SK-N-SH (cell line): Measurements from ENCODE around the gene SH2D5. TPM values are rescaled to one million over a fixed set of nuclear protein-coding genes. Genes with fewer than 3 reads are reported as not detected.

Experiments
- CTCF ChIA-PET: fragments of 300-600, 350-600 bp; formaldehyde crosslinking; extraction: SDS; loops from one replicate; lab custom pipeline; 2021; lab: Yijun Ruan, JAX
- POLR2A ChIA-PET: fragments of 350-600 bp; sonication (Branson Sonifier 250); formaldehyde crosslinking; extraction: SDS; loops from one replicate; lab custom pipeline; 2020; ENCODE audit warnings: antibody characterized with exemption, inconsistent platforms; lab: Yijun Ruan, JAX
- DNase-seq: peaks from one replicate; pipeline ENCODE4 v3.0.0; 2012
- H2AFZ ChIP-seq: fragments of 200-600 bp; sonication (generic); 2 replicates; pipeline ENCODE4 v1.8.1; 2016; ENCODE audit warnings: antibody characterized with exemption, mild to moderate bottlenecking, low read depth
- H3F3A ChIP-seq: fragments of 200-600 bp; sonication (generic); replicated peaks from 2 replicates; pipeline ENCODE3; 2016; ENCODE audit warnings: antibody characterized with exemption, mild to moderate bottlenecking; ENCODE audit not compliant: insufficient read depth
- H3K27ac ChIP-seq, 2 experiments: fragments of 200-500 bp in 1 of 2; fragments of 200-600 bp in 1 of 2; sonication (Bioruptor generic) in 1 of 2; sonication (generic), shearing (Covaris generic) in 1 of 2; 2 replicates each; pipeline versions ENCODE4 v1.5.1 to v1.6.1; 2014 to 2016; ENCODE audit warnings: low read depth in 2 of 2, inconsistent platforms in 1 of 2, low read length in 1 of 2, mild to moderate bottlenecking in 1 of 2, mixed read lengths in 1 of 2
- H3K27me3 ChIP-seq: fragments of 200-600 bp; sonication (generic), shearing (Covaris generic); 2 replicates; pipeline ENCODE4 v1.6.1; 2016; ENCODE audit warnings: mixed run types; ENCODE audit not compliant: insufficient read depth
- H3K36me3 ChIP-seq, 2 experiments: fragments of 200-500 bp in 1 of 2; fragments of 200-600 bp in 1 of 2; sonication (Bioruptor generic) in 1 of 2; sonication (generic) in 1 of 2; replicated peaks in 1 of 2; 2 replicates each; pipeline versions ENCODE3 to v1.5.1; 2014 to 2016; ENCODE audit warnings: low read length in 1 of 2, mild to moderate bottlenecking in 1 of 2; ENCODE audit not compliant: insufficient read depth in 2 of 2, control insufficient read depth in 1 of 2
- H3K4me1 ChIP-seq, 2 experiments: fragments of 200-500 bp in 1 of 2; fragments of 200-600 bp in 1 of 2; sonication (Bioruptor generic) in 1 of 2; sonication (generic), shearing (Covaris generic) in 1 of 2; 2 replicates each; pipeline versions ENCODE4 v1.5.1 to v1.6.1; 2014 to 2016; ENCODE audit warnings: low read depth in 1 of 2, low read length in 1 of 2, mixed run types in 1 of 2; ENCODE audit not compliant: insufficient read depth in 2 of 2, control insufficient read depth in 1 of 2
- H3K4me2 ChIP-seq: fragments of 200-600 bp; sonication (generic), shearing (Covaris generic); 2 replicates; pipeline ENCODE4 v1.6.1; 2017; ENCODE audit warnings: mixed run types
- H3K4me3 ChIP-seq, 2 experiments: fragments of 200-500 bp in 1 of 2; fragments of 200-600 bp in 1 of 2; sonication (Bioruptor generic) in 1 of 2; sonication (generic), shearing (Covaris generic) in 1 of 2; 2 replicates each; pipeline versions ENCODE4 v1.5.1 to v1.8.1; 2014 to 2016; ENCODE audit warnings: low read depth in 2 of 2, inconsistent platforms in 1 of 2, low read length in 1 of 2, mild to moderate bottlenecking in 1 of 2, mixed read lengths in 1 of 2, moderate library complexity in 1 of 2
- H3K79me2 ChIP-seq: fragments of 200-600 bp; sonication (generic); 2 replicates; pipeline ENCODE4 v1.8.1; 2017; ENCODE audit warnings: mild to moderate bottlenecking; ENCODE audit not compliant: insufficient read depth
- H3K9ac ChIP-seq: fragments of 200-600 bp; sonication (generic); 2 replicates; pipeline ENCODE4 v1.6.1; 2017; ENCODE audit warnings: mixed run types
- H3K9me2 ChIP-seq: fragments of 200-600 bp; sonication (generic); 2 replicates; pipeline ENCODE4 v1.6.1; 2017; ENCODE audit warnings: mixed run types
- H3K9me3 ChIP-seq: fragments of 200-600 bp; sonication (generic); 2 replicates; pipeline ENCODE4 v1.6.1; 2017; ENCODE audit warnings: mixed run types, mild to moderate bottlenecking, moderate library complexity
- H4K20me1 ChIP-seq: fragments of 200-600 bp; sonication (generic); 2 replicates; pipeline ENCODE4 v1.6.1; 2017; ENCODE audit warnings: mild to moderate bottlenecking, mixed run types; ENCODE audit not compliant: insufficient read depth
- CHD2 ChIP-seq: fragments of 150-350 bp; IDR thresholded peaks from 2 replicates; pipeline ENCODE4 v1.6.1; 2018; ENCODE audit warnings: low read length; ENCODE audit not compliant: partially characterized antibody
- GATA2 ChIP-seq: sonication (generic); formaldehyde crosslinking; IDR thresholded peaks from 2 replicates; pipeline ENCODE4 v1.5.0; 2020; ENCODE audit warnings: mild to moderate bottlenecking, missing genetic modification reagents
- JUND ChIP-seq: IDR thresholded peaks from 2 replicates; pipeline ENCODE4 v1.4.0; 2012
- MXI1 ChIP-seq: IDR thresholded peaks from 2 replicates; pipeline ENCODE4 v1.6.1; 2012; ENCODE audit warnings: mild to moderate bottlenecking, low read depth, low read length, improper control_type of control experiment
- NFIC ChIP-seq: IDR thresholded peaks from 2 replicates; pipeline ENCODE4 v1.4.0; 2012; ENCODE audit warnings: borderline replicate concordance
- POLR2AphosphoS5 ChIP-seq: IDR thresholded peaks from 2 replicates; pipeline ENCODE4 v1.6.1; 2012; ENCODE audit warnings: low read depth, low read length
- RCOR1 ChIP-seq: fragments of 150-350 bp; IDR thresholded peaks from 2 replicates; pipeline ENCODE4 v1.6.1; 2017; ENCODE audit warnings: antibody characterized with exemption, low read length
- RFX5 ChIP-seq: IDR thresholded peaks from 2 replicates; pipeline ENCODE4 v1.6.1; 2012; ENCODE audit warnings: mild to moderate bottlenecking, improper control_type of control experiment, low read length
- SIN3A ChIP-seq: IDR thresholded peaks from 2 replicates; pipeline ENCODE4 v1.6.1; 2012; ENCODE audit warnings: low read depth, mild to moderate bottlenecking, low read length, moderate library complexity, borderline replicate concordance
- TAF1 ChIP-seq: IDR thresholded peaks from 2 replicates; pipeline ENCODE4 v1.6.1; 2012; ENCODE audit warnings: low read depth, mild to moderate bottlenecking, low read length, moderate library complexity, borderline replicate concordance
- WGBS: methylation state at CpG from one replicate; pipeline ENCODE4 v1.1.6; 2017; ENCODE audit warnings: low lambda C conversion rate; 5-methylcytosine and 5-hydroxymethylcytosine counted together
- polyA plus RNA-seq, 3 experiments: library from polyadenylated mRNA; depleted of rRNA; stranded (reverse); fragments of >200 nt; gene quantifications; 2 replicates each; pipeline ENCODE4 v1.2.3, GENCODE V29; 2012
- TF ChIP-seq, protein P1 (sequence below): IDR thresholded peaks from 2 replicates; pipeline ENCODE4 v1.6.1; 2012; ENCODE audit warnings: mild to moderate bottlenecking, low read depth, low read length, moderate library complexity
- TF ChIP-seq, protein P2 (sequence below): fragments of 200-600 bp; sonication (generic); IDR thresholded peaks from 2 replicates; pipeline ENCODE4 v1.6.1; 2017; ENCODE audit warnings: antibody characterized with exemption, mild to moderate bottlenecking, moderate library complexity
- TF ChIP-seq, protein P3 (sequence below): IDR thresholded peaks from 2 replicates; pipeline ENCODE4; 2012

Gene SH2D5
- polyA plus RNA-seq, 1 of the 3 experiments (the other 2 are of a cell fraction), result 6.1 TPM

DNA sequence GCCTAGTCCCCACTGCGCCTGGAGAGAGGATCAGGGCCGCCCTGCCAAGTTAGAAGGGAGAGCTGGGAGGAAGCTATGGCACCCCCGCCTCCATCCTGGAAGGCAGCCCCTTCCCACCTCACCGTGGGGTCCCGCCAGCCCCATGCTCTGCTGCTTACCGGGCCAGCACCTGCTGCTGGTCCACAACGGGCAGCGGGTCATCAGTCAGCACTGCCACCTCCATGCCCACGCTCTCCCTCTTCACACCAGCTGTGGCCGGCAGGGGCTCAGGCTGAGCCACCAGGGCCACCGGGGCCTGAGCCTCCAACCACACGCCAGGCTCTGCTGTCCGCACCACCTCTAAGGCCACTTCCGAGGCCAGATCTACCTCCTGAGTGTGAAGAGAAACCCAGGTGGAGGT, 47.9 kb downstream of the SH2D5 start:
- Histone ChIP-seq H3K9me3 (no peaks in the 10 kb centered on the region), H3K9me2 (no peaks in the 10 kb centered on the region), H3K36me3 (no peaks in the 10 kb centered on the region), H3K27ac (no peak overlapping the region), H3K27me3 (no peaks in the 10 kb centered on the region), H3K79me2 (no peaks in the 10 kb centered on the region), H4K20me1 (no peaks in the 10 kb centered on the region), H3F3A (no peaks in the 10 kb centered on the region), H2AFZ (no peak overlapping the region), H3K4me1 (no peaks in the 10 kb centered on the region; a peak in 1 of 4 replicates), H3K9ac (no peak overlapping the region), H3K4me3 (no peak overlapping the region), H3K4me2 (no peak overlapping the region)
- no peak for TF ChIP-seq POLR2AphosphoS5
- TF ChIP-seq, protein P1, sequence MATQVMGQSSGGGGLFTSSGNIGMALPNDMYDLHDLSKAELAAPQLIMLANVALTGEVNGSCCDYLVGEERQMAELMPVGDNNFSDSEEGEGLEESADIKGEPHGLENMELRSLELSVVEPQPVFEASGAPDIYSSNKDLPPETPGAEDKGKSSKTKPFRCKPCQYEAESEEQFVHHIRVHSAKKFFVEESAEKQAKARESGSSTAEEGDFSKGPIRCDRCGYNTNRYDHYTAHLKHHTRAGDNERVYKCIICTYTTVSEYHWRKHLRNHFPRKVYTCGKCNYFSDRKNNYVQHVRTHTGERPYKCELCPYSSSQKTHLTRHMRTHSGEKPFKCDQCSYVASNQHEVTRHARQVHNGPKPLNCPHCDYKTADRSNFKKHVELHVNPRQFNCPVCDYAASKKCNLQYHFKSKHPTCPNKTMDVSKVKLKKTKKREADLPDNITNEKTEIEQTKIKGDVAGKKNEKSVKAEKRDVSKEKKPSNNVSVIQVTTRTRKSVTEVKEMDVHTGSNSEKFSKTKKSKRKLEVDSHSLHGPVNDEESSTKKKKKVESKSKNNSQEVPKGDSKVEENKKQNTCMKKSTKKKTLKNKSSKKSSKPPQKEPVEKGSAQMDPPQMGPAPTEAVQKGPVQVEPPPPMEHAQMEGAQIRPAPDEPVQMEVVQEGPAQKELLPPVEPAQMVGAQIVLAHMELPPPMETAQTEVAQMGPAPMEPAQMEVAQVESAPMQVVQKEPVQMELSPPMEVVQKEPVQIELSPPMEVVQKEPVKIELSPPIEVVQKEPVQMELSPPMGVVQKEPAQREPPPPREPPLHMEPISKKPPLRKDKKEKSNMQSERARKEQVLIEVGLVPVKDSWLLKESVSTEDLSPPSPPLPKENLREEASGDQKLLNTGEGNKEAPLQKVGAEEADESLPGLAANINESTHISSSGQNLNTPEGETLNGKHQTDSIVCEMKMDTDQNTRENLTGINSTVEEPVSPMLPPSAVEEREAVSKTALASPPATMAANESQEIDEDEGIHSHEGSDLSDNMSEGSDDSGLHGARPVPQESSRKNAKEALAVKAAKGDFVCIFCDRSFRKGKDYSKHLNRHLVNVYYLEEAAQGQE, result no peak
- TF ChIP-seq CHD2, result no peak
- no peak for TF ChIP-seq RCOR1
- TF ChIP-seq GATA2 (CRISPR knock-in tag), result no peak
- no peak for TF ChIP-seq JUND
- TF ChIP-seq TAF1, result no peak
- no peak for TF ChIP-seq MXI1
- TF ChIP-seq, protein P2, sequence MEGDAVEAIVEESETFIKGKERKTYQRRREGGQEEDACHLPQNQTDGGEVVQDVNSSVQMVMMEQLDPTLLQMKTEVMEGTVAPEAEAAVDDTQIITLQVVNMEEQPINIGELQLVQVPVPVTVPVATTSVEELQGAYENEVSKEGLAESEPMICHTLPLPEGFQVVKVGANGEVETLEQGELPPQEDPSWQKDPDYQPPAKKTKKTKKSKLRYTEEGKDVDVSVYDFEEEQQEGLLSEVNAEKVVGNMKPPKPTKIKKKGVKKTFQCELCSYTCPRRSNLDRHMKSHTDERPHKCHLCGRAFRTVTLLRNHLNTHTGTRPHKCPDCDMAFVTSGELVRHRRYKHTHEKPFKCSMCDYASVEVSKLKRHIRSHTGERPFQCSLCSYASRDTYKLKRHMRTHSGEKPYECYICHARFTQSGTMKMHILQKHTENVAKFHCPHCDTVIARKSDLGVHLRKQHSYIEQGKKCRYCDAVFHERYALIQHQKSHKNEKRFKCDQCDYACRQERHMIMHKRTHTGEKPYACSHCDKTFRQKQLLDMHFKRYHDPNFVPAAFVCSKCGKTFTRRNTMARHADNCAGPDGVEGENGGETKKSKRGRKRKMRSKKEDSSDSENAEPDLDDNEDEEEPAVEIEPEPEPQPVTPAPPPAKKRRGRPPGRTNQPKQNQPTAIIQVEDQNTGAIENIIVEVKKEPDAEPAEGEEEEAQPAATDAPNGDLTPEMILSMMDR, result no peak
- TF ChIP-seq, protein P3, sequence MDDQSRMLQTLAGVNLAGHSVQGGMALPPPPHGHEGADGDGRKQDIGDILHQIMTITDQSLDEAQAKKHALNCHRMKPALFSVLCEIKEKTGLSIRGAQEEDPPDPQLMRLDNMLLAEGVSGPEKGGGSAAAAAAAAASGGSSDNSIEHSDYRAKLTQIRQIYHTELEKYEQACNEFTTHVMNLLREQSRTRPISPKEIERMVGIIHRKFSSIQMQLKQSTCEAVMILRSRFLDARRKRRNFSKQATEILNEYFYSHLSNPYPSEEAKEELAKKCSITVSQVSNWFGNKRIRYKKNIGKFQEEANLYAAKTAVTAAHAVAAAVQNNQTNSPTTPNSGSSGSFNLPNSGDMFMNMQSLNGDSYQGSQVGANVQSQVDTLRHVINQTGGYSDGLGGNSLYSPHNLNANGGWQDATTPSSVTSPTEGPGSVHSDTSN, result no peak
- no peak for TF ChIP-seq SIN3A
- no peak for TF ChIP-seq NFIC
- TF ChIP-seq RFX5, result no peak
- POLR2A ChIA-PET, result no interaction called here
- DNase-seq, result no peak
- 95% methylated on average over 11 of the region's 14 CpGs for WGBS
- CTCF ChIA-PET, result interaction anchor here (1.2 kb wide), 1 partner anchor 23 kb away, joined by 3 read pairs; the partner anchor contains the start of gene DDOST
